Kidney (tissue), 14 donors: ENCODE data around the gene IFT52. TPM values are rescaled to one million over a fixed set of nuclear protein-coding genes. Genes with fewer than 3 reads are reported as not detected.

Experiments
- DNase-seq, 5 donors: peaks; one replicate each; pipeline ENCODE4 v3.0.0-alpha.2; 2013 to 2020
- FAIRE-seq: peaks from 2 replicates; lab custom pipeline; 2012; peaks lifted over from hg19 to GRCh38; lab: Jason Lieb, UNC
- H3K27ac ChIP-seq, 2 donors: one replicate each; pipeline ENCODE4 v1.7.0; 2013; ENCODE audit warnings: low read depth in 2 of 2, low read length in 2 of 2, inconsistent platforms in 1 of 2
- H3K27me3 ChIP-seq: one replicate; pipeline ENCODE4 v1.7.1; 2013; ENCODE audit warnings: low read length, inconsistent platforms; ENCODE audit not compliant: control insufficient read depth, insufficient read depth
- H3K36me3 ChIP-seq, 3 donors: one replicate each; pipeline versions ENCODE4 v1.7.0 to v1.7.1; 2013; ENCODE audit warnings: low read length in 3 of 3, control low read depth in 1 of 3, inconsistent platforms in 1 of 3; ENCODE audit not compliant: insufficient read depth in 3 of 3, control insufficient read depth in 2 of 3
- H3K4me1 ChIP-seq, 3 donors: one replicate each; pipeline versions ENCODE4 v1.7.0 to v1.7.1; 2013; ENCODE audit warnings: low read length in 3 of 3, inconsistent platforms in 1 of 3, low read depth in 1 of 3; ENCODE audit not compliant: control insufficient read depth in 2 of 3, insufficient read depth in 2 of 3
- H3K4me3 ChIP-seq, 3 donors: one replicate each; pipeline versions ENCODE4 v1.7.0 to v1.8.1; 2013; ENCODE audit warnings: low read length in 3 of 3, control low read depth in 1 of 3, inconsistent platforms in 1 of 3
- H3K9ac ChIP-seq, 3 donors: one replicate each; pipeline versions ENCODE4 v1.7.0 to v1.7.1; 2013; ENCODE audit warnings: low read length in 3 of 3, control low read depth in 1 of 3, inconsistent platforms in 1 of 3
- H3K9me3 ChIP-seq, 3 donors: one replicate each; pipeline versions ENCODE4 v1.7.0 to v1.7.1; 2013; ENCODE audit warnings: low read length in 3 of 3, control low read depth in 1 of 3, inconsistent platforms in 1 of 3; ENCODE audit not compliant: control insufficient read depth in 2 of 3, insufficient read depth in 1 of 3
- intact Hi-C: fragments of 100-400 bp; cut with DNase I; formaldehyde crosslinking; loops from one replicate; pipeline ENCODE4 v1.11.1; 2022
- polyA plus RNA-seq: library from polyadenylated mRNA; stranded (reverse); fragments of 350-450 nt; fragmentation: Illumina TruSeq; extraction: RNeasy Lipid Tissue Mini Kit (QIAGEN cat#74804); gene quantifications from one replicate; pipeline ENCODE4 v1.2.3, GENCODE V29; 2014; ENCODE audit warnings: low read depth, low replicate concordance; ENCODE audit not compliant: insufficient read depth
- total RNA-seq: library from RNA; stranded (reverse); fragmentation: NEBNext Ultra II Directional; extraction: Animal tissue kit (Norgen Biotek cat#: 25700); gene quantifications from one replicate; pipeline ENCODE4 v1.2.1, GENCODE V29; 2021
- TF ChIP-seq, protein P1 (sequence below): IDR thresholded peaks from 3 replicates; pipeline ENCODE4 v1.5.1; 2012; ENCODE audit warnings: mild to moderate bottlenecking, moderate library complexity, borderline replicate concordance; ENCODE audit not compliant: insufficient read depth; ENCODE audit errors: extremely low read depth
- donor health status: control.
- donor health status: control.
- donor health status: control.
- donor health status: control.
- donor health status: control.
- donor health status: DM: yes; HTN: yes; CAD: no.
- donor health status: Normal renal cell carcinoma (clear cell type).

IFT52 gene
- total and polyA plus RNA-seq, 2 donors from 2014 or later = 27.0 to 35.2 TPM

DNA sequence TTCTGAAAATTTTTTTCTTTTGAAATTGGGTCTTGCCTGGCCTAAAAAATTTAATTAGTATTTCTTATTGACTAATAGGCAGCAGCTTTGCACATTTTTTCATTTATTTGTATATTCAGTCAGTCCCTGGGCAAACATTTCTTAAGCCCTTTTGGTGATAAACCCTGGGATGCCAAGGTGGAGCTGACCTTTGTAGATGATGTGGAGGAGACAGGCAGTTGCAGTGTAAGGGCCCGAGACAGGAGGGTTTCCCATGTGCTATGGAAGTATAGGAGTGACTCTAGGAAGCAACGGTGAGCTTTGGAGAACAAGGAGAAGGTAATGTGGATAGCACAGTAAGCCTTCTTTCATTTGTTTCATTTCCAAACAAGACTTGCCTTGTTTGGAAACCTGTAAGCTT lies 79.7 kb downstream of the IFT52 start:
- no peak overlapping the region for H3K9ac ChIP-seq
- DNase-seq (no peak), FAIRE-seq (no peak)
- no peaks in the 10 kb centered on the region for H3K27me3 ChIP-seq
- no peaks in the 10 kb centered on the region for H3K36me3 ChIP-seq
- intact Hi-C loops = no loop called here
- H3K9me3 ChIP-seq = no peaks in the 10 kb centered on the region
- TF ChIP-seq, protein P1, sequence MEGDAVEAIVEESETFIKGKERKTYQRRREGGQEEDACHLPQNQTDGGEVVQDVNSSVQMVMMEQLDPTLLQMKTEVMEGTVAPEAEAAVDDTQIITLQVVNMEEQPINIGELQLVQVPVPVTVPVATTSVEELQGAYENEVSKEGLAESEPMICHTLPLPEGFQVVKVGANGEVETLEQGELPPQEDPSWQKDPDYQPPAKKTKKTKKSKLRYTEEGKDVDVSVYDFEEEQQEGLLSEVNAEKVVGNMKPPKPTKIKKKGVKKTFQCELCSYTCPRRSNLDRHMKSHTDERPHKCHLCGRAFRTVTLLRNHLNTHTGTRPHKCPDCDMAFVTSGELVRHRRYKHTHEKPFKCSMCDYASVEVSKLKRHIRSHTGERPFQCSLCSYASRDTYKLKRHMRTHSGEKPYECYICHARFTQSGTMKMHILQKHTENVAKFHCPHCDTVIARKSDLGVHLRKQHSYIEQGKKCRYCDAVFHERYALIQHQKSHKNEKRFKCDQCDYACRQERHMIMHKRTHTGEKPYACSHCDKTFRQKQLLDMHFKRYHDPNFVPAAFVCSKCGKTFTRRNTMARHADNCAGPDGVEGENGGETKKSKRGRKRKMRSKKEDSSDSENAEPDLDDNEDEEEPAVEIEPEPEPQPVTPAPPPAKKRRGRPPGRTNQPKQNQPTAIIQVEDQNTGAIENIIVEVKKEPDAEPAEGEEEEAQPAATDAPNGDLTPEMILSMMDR = no peak
- no peak overlapping the region for H3K27ac ChIP-seq
- peaks cover 0 to 4% (median 0%) of the 10 kb centered on the region in 3 donors for H3K4me1 ChIP-seq
- H3K4me3 ChIP-seq = no peak overlapping the region

DNA sequence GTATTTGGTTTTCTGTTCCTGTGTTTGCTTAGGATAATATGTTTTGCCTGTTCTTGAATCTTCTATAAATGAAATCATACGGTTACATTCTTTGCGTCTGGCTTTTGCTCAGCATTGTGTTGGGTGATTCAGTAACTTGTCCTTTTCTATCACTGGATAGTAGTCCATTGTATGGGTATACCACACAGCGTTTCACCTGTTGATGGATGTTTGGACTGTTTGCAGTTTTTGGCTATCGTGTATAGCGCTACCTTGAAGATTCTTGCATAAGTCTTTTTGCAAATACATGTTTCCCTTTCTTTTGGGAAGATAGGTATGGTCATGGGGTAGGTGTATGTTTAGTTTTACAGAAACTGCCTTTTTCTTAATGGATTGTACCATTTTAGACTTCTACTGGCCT lies 85.6 kb downstream of the IFT52 start:
- H3K9ac ChIP-seq = no peak overlapping the region
- FAIRE-seq (no peak), DNase-seq (no peak)
- H3K36me3 ChIP-seq = no peaks in the 10 kb centered on the region
- no peak overlapping the region for H3K27ac ChIP-seq
- TF ChIP-seq, protein P1 = no peak
- H3K27me3 ChIP-seq = no peaks in the 10 kb centered on the region
- H3K9me3 ChIP-seq = no peaks in the 10 kb centered on the region
- intact Hi-C loops = no loop called here
- H3K4me3 ChIP-seq = no peak overlapping the region
- H3K4me1 ChIP-seq = no peaks in the 10 kb centered on the region

DNA sequence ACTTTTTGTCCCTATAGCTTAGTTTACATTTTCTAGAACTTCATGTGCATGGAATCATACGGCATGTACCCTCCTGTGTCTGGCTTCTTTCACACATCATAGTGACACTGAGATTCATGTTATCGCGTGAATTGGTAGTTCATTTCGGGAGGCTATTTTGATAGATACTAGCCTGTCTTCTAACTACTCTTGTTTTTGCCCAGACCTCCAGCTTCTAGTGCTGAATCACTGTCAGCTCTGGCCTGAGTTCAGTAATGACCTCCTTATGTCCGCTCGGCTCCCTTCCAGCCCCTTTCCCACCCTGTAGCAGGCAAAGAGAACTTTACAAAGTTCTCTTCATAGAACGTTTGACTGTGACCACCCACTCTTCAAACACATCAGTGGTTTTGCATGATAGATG lies 90.2 kb downstream of the IFT52 start:
- H3K9me3 ChIP-seq = no peaks in the 10 kb centered on the region
- no peak overlapping the region for H3K9ac ChIP-seq
- intact Hi-C loops = no loop called here
- H3K4me3 ChIP-seq = no peak overlapping the region
- H3K4me1 ChIP-seq = no peaks in the 10 kb centered on the region
- H3K36me3 ChIP-seq = no peaks in the 10 kb centered on the region
- no peaks in the 10 kb centered on the region for H3K27me3 ChIP-seq
- H3K27ac ChIP-seq = no peak overlapping the region
- FAIRE-seq (no peak), DNase-seq (no peak)
- TF ChIP-seq, protein P1 = no peak

DNA sequence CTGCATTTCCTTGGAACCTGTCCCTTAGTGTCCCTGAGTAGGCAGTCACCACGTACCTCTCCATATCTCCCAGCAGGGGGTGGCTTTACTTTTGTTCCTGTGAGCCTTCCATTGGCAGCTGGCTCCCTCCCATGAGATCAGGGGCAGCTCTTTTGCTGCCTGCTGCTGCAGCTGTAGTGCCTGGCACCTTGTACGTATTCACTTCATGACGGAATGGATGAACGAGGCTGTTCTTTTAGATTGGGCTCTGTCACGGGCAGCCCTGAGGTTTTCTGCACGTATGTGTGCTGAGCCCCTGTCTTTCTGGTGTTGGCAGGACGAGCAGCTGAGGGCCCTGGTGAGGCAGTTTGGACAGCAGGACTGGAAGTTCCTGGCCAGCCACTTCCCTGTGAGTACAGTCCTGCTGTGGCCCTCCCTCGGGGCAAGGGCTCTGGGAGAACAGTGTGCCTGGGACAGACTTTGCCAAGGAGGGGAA lies 90.8 kb downstream of the IFT52 start:
- DNase-seq (peak in 2 of 5 donors; percentile 14 to 44), FAIRE-seq (no peak)
- Histone ChIP-seq H3K27ac (no peak overlapping the region), H3K9me3 (no peaks in the 10 kb centered on the region), H3K9ac (no peak overlapping the region), H3K27me3 (no peaks in the 10 kb centered on the region), H3K4me1 (no peaks in the 10 kb centered on the region), H3K36me3 (no peaks in the 10 kb centered on the region), H3K4me3 (no peak overlapping the region)
- TF ChIP-seq, protein P1 = no peak
- intact Hi-C loops = no loop called here
